Measurements from ENCODE around the gene BLOC1S3. TPM values are rescaled to one million over a fixed set of nuclear protein-coding genes. Genes with fewer than 3 reads are reported as not detected.

BLOC1S3 gene
- total and polyA plus RNA-seq, 2 of the 13 experiments (the other 11 are each of a cell fraction or from before 2014, with no cell fraction given) = 4.3 to 4.8 TPM

GRCh38 chr19:45154064-45154827 lies 24.3 kb upstream of the BLOC1S3 start (continued):
- TF ChIP-seq ZBTB40 (IDR thresholded peaks at IDR 0.05) (no peak), ZBTB40 (CRISPR knock-in tag; IDR thresholded peaks at IDR 0.05) (no peak), ZNF121 (CRISPR knock-in tag; IDR thresholded peaks at IDR 0.05) (peak; percentile 99), MAF1 (CRISPR knock-in tag; IDR thresholded peaks at IDR 0.05; ENCODE audit: borderline replicate concordance) (no peak), ZBTB2 (CRISPR knock-in tag; IDR thresholded peaks at IDR 0.05; ENCODE audit: low read depth) (0 out of 2 replicates have a peak, but pooled peaks have one; percentile 1), USF2 (IDR thresholded peaks at IDR 0.05; ENCODE audit: low read depth, low read length) (peak; percentile 74), USF2 (CRISPR knock-in tag; IDR thresholded peaks at IDR 0.05; ENCODE audit: borderline replicate concordance) (peak; percentile 50; the same call in 1 of the 2 replicates), MEF2D (CRISPR knock-in tag; IDR thresholded peaks at IDR 0.05) (0 out of 2 replicates have a peak, but pooled peaks have one; percentile 43), ZFX (CRISPR knock-in tag; IDR thresholded peaks at IDR 0.05; ENCODE audit: low read depth) (peak; percentile 63), ZNF577 (CRISPR knock-in tag; IDR thresholded peaks at IDR 0.05; ENCODE audit: borderline replicate concordance, low read depth) (no peak), GATAD2A (CRISPR knock-in tag; IDR thresholded peaks at IDR 0.05) (peak; percentile 41; the same call in 1 of the 2 replicates), ATF2 (CRISPR knock-in tag; IDR thresholded peaks at IDR 0.05) (0 out of 2 replicates have a peak, but pooled peaks have one; percentile 42), ZNF138 (CRISPR knock-in tag; IDR thresholded peaks at IDR 0.05; ENCODE audit: low read depth) (no peak), ZNF234 (CRISPR knock-in tag; conservative IDR thresholded peaks at IDR 0.05) (no peak), ZNF644 (CRISPR knock-in tag; IDR thresholded peaks at IDR 0.05; ENCODE audit: low read depth) (0 out of 2 replicates have a peak, but pooled peaks have one; percentile 38)

All from HepG2 (cell line).